NCI-H1092 (cell line): ENCODE results near the gene DNAAF5.

Experiments
- DNase-seq: peaks from one replicate; lab custom pipeline; 2025; lab: John Stamatoyannopoulos, UW

Gene DNAAF5

DNA sequence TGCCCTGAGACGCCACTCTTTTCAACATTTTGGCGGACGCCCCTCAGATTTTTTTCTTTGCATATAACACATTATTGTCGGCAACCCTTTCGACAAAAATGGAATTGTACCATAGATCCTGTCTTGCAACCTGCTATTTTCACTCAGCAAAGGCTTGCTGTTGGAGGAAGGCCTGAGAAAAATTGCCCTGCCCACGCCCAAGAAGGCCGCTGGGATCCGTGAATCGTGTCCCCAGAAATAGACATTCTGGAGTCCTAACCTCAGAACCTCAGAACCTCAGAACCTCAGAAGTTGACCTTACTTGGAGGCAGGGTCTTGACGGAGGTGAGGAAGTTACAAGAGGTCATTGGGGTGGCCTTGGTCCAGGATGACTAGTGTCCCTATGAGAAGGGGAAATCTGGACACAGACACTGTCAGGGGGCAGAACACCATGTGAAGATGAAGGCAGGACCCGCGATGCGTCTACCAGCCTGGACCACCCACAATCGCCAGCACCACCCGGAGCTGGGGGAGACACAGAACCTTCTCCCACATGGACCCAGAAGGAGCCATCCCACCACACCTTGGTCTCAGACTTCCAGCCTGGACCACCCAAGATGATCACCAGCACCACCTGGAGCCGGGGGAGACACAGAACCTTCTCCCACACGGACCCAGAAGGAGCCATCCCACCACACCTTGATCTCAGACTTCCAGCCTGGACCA is 19.1 kb upstream of the DNAAF5 start:
- DNase-seq, result no peak

DNA sequence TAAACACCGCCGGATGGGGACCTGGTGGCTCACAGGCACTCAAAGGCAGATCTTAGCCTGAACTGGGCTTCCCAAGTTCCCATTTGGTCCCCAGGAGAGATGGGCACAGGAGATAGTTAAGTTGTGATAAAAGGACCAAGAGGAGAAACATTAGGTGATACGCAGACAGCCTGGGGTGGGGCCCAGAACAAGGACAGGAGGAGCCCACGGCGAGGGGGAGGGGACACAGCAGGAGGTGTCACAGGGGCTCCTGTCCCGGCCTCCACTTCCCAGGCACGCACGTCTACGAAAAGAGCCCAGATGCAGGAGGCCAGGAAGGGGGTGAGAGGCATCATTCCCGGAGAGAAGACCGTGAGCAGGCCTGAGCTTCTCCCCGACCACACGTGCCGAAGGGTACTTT is 16.3 kb upstream of the DNAAF5 start:
- DNase-seq, result no peak

DNA sequence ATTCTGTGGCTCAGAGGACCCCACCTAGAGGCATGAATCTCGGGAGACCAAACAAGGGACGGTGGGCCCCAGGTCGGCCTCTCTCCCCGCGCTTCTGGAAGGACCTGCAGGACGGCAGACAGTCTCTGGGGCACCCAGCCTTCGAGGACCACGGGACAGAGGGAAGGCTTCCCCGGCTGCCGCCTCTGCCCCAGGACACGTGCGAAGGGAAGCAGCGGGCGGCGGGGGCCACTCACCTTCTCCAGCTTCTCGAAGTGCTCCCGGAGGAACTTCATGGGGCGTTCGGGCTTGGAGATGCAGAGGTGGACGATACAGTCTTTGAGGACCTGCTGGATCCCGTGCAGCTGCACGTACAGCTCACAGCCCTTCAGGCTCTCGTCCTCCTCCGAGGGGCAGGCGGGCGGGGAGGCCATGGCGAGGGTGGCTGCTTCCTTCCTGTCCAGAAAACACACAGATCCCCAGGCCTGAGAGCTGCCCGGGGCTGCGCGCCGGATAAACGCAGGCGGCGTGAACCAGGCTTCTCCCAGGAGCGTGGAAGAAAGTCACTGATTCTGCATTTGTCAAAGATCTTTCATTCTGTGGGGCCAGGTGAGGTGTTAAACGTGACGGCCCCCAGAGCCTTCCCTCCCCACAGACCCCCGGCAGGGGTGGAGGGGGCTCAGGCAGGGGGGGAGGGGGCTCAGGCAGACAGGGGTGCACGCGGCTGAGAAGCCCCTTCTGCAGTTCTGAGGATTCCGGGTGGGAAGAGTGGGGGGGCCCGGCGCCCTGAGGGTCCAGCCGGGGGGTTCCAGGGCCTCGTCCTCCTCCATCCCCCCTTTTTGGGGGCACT is 15.2 kb upstream of the DNAAF5 start:
- DNase-seq, result no peak

DNA sequence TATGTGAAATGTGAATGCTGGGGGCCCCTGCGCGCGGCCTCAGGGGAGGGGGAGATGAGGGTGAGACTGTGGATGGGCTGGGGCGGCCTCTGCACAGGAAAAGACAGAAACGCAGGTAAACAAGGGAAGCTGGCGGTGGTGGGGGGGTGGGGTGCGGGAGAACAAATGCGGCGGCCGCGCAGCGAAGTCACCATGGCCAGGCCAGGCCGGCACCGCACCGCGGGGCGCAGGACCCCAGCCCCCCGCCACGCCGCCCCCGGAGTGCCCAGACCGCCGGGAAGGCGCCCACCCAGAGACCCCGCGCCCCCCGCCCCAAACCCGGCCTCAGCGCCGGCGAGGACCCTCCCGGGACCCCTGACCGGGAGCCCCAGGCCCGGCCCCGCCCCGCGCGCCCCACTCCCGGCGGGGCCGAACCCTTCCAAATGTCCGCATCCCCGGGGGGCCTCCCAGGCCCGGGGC is 14.5 kb upstream of the DNAAF5 start:
- no peak for DNase-seq

DNA sequence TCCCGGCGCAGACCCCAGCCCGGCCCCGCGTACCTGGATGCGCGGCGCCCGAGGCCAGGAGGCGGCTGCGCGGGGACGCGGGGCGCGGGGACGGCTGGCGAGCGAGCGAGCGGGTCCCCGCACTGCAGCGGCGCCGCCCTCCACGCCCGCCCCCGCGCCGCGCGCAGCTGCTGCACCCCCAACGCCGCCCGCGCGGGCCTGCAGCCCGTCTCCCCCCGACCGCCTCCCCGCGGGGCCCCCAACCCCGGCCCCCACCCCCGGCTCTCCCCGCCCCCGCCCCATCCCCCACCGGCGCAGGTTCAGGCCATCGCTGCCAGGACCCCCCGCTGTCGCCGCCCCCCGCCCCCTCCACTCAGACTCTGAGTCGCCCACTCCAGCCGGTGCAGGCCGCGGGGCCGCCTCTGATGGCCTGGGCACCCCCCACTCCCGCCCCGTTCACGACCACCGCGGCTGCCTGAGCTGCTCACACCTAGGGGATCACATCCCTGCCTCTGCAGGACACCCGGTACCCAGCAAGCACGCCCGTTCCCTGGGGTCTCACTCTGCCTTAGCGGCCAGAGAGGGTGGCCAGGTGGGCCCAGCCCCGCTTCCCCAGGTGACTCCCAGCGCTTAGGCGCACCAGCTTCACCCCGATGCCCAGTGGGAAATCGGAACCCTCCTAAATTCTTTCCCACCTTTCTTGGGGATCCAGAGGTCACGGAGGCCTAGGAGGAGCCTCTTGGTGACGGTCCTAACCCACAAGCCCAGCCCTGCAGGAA is 13.9 kb upstream of the DNAAF5 start:
- peak; percentile 30 for DNase-seq

DNA sequence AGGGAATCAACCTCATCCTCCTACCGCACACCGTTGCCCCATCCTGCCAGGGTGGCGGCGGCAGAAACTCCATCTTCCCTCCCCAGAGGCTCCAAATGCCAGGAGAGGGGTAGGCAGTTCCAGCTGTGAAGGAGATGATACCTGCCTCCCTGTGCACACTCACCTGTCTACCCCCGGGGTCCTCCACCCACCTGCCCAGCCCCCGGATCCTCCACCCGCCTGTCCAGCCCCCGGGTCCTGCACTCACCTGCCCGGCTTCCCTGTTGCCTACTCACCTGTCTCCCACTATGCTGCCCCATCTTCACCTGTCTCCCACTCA is 13.4 kb upstream of the DNAAF5 start:
- no peak for DNase-seq

DNA sequence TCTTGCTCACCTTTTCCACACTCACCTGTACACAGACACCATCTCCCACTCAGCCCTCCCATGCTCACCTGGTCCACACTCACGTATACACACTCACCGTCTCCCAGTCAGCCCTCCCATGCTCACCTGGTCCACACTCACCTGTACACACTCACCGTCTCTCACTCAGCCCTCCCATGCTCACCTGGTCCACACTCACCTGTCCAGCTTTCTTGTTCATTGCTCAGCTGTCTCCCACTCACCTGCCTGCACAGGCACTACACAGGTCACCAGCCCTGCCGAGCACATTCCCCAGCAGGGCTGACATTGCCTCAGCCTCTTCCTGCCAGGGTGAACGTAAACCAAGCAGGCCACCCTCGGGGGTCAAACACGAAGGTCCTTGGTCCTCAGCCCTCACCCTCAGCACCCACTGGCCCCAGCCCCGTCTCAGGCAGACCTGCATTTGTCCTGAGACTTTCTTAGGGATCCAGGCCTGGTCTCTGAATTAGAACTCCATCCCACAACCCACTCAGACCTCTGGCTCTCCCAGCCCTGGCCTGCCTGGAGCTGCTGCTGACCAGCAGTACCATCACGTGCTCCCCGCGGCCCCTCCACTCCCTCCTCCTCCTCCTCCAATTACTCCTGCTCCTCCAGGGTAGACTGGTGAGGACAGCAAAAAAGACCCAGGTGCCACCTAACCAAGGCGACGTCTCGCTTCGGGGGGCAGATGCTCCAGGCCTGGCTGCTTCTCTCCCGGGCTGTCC is 12.8 kb upstream of the DNAAF5 start:
- no peak for DNase-seq

DNA sequence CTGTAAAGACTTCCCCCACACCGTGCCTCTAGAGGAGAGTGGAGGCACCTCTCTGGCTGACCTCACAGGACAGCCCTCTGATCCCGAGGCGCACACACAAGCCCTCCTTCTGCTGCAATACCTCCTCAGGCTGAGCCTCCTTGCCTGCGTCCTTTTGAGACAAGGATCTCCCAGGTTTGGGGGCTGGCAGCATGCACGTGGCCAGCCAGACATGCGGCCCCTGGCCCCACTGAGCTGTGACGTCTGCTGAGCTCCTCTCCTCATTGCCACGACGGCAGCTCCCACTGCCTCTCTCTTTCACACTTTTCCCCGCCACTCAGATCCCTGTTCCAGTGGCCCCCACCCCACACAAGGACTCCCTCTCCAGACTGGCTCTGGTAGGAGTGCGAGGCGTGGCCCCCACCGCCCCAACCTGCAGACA is 12.2 kb upstream of the DNAAF5 start:
- no peak for DNase-seq

DNA sequence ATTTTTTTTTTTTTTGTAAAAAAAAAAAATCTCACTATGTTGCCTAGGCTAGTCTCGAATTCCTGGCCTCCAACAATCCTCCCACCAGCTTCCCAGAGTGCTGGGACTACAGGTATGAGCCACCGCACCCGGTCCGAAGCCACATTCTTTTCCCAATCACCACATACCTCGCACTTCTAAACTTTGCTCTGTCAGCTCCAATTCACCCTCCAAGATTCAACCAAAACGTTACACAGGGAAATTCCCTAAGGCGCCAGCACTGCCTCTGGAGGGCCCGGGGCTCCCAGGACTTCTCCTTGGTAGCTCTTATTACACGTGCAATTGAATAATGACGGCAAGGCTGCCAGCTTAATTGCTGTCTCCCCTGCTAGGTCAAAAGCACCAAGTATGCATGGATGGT is 10.3 kb upstream of the DNAAF5 start:
- no peak for DNase-seq

DNA sequence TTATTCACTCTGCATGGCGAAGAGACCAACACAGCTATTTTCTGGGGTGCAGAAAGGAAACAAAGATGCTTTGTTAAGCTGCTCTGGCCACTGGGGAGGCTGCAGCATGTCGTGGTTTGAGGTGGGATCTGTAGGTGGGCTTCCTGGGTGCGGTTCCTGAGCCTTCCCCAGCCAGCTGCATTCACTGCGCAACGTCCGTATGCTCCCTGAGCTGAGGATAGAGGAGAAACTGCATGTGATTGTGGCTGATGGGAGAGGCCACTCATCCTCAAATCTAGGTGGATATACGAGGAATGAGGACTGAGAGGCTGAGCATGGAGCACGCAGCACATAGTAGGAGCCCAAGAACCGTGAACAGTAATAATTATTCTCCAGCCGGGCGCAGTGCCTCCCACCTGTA is 9.9 kb upstream of the DNAAF5 start:
- no peak for DNase-seq

DNA sequence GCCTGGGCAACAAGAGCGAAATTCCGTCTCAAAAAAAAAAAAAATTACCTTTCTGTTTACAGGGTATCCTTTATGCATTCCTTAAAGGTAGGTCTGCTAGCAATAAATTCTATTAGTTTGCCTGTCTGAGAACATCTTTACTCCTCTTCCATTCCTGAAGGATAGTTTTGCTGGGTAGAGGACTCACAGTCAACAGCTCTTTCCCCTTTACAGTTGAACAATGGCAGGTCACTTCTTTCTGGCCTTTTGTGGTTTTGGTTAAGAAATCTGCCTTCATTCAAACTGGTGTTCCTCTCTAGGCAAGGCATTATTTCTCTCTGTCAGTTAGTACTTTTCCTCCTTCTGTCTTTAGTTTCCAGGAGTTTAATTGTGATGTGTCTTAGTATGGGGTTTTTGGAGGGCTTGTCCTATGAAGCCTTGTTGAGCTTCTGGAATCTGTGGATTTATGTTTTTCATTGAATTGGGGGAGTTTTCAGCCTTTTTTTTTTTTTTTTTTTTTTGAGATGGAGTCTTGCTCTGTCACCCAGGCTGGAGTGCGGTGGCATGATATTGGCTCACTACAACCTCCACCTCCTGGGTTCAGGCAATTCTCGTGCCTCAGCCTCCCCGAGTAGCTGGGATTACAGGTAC is 4.8 kb upstream of the DNAAF5 start:
- no peak for DNase-seq

DNA sequence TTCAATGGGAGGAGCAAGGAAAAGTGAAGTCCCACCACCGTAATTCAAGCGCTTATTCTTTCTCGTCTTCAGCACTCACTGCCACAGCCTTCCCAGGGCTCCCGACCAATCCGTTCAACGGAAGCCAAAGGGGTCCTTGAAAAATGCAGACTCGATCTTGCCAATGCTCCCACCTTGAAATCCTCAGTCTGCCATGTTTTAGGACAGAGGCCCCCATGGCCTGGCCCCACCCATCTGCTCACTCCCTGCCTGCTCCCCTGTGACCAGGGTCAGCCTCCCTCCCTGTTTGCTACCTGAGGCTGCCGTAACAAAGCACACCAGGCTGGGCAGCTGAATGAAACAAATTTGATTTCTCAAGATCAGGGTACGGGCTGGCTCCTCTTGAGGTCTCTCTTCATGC is 3.0 kb upstream of the DNAAF5 start:
- DNase-seq, result no peak

DNA sequence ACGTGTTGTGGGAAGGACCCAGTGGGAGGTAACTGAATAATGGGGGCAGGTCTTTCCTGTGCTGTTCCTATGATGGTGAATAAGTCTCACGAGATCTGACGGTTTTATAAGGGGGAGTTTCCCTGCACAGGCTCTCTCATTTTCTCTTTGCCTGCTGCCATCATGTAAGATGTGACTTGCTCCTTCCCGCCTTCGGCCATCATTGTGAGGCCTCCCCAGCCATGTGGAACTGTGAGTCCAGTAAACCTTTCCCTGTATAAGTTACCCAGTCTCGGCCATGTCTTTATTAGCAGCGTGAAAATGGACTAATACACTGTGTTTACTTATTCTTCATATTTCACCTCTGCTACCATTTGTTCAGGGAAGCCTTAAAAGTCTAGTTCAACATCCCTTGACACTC is 2.2 kb upstream of the DNAAF5 start:
- DNase-seq, result no peak

DNA sequence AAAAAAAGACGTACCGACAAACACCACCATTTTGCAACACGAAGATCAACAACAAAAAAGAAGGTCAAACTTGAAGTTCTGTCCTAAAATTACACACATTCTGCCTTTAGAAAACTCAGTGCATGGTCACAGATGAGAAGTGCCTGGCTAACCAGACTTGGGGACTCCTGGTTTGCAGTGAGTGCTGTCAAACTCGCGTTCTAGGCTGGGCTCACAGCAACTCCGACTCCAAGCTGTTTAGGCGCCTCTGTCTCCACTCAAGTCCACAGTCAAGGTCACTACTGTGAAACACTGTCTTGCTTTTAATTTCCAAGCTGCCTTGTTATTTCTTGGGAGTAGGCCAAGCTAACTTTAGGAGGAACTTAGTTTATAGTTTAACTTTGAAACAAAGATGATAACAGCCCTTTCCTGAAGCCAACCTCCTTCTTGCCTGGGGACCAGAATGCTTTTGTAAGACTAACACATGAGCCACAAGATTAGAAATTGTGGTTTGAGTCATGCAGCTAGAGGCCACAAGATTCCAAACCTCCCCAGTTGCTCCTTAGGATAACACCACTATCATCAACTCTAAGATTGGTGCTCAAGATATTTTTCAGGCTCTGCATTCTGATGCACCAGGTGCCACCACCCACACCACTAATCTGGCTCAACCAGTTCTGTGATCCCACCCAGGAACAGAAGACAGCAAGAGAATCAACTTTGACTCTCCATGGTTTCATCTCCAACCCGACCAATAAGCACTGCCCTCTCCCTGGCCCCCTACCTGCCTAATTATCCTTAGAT is 1.1 kb upstream of the DNAAF5 start:
- DNase-seq, result no peak

DNA sequence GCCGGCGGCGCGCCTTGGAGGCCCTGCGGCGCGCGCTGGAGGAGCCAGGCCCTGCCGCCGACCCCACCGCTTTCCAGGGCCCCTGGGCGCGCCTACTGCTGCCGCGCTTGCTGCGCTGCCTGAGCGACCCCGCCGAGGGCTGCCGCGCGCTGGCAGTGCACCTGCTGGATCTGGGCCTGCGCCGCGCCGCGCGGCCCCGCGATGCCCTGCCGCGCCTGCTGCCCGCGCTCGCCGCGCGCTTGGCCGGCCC is 280 bp downstream of the DNAAF5 start:
- DNase-seq, result no peak

DNA sequence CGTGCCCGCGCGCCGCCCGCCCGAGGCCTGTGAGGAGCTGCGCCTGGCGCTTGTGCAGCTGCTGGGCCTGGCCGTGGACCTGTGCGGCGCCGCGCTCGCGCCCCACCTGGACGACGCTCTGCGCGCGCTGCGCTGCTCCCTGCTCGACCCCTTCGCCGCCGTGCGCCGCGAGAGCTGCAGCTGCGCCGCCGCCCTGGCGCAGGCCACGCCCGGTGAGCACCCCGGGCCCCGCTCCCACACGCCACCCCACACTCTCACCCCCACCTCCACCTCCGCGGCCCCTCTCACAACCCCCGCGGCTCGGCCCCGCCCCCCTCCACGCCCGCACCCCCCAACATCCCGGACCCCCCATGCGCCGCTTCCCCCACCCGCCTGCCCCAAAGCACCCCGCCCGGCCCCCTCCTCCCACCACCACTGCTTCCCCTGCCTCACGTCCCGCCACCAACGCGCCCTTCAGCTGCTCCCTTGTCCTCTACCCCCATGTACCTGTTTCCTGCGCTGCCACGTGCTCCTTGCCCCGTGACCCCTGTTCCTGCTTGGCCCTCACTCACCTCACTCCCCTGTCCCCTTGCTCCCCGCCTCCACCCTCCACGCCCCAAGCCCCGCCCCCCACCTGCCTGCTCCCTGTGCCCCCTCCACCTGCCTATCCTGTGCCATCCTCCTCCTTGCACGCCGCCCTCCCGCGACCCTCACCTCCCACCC is 756 bp downstream of the DNAAF5 start, which contains the start of gene PRKAR1B:
Gene PRKAR1B, minus strand, starts transcription at position 178 of the 702 bp plus-strand sequence. CDS start 15,776 bp downstream, outside the sequence.
- no peak for DNase-seq

DNA sequence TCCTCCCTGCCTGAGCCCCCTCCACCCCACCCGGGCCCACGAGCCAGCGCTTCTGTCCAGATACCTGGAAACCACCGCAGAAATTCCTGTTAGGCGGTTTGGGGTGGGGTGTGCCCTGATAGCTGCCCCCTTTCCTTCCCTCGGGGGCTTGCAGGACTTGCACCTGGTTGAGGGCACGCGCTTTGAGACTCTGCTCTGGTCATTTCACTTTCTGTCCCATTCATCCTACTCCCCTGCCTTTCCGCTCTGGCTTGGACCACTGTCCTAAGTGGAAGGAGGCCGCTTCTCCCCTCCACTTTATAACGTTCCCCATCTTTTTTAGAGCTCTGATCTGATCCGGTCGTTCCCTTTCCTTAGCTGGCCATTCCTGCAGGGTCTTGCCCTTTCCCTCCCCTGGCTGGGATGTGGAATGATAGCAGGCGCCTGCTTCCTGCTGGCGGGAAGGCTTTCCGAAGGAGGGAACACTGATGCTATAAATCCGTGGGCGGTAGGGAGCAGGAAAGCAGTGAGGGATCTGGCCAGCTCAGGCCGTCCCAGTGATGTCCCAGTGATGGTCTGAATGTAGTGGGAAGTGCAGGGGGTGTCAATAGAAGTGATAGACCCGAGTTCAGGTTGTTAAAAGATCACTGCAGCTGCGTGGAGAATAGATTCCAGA is 1.4 kb downstream of the DNAAF5 start:
- no peak for DNase-seq

DNA sequence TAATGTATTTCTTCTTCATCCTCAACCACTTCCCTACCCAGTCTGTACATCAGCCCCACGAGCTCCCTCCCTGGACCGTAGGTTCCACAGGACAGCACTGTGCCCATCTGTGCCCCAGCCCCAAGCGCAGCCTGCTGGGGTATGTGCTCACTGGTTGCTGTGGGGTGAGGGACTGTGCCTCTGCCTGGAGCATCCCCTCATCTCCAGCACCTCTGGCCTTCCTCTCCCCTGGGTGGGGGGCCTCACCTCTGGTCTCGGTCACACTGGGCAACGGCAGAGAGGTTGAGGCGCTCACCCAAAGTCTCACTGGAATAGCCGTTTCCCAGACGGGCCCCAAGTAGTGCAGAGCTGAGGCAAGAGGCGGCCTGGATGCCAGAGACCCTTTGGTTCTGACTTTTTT is 2.1 kb downstream of the DNAAF5 start:
- no peak for DNase-seq

DNA sequence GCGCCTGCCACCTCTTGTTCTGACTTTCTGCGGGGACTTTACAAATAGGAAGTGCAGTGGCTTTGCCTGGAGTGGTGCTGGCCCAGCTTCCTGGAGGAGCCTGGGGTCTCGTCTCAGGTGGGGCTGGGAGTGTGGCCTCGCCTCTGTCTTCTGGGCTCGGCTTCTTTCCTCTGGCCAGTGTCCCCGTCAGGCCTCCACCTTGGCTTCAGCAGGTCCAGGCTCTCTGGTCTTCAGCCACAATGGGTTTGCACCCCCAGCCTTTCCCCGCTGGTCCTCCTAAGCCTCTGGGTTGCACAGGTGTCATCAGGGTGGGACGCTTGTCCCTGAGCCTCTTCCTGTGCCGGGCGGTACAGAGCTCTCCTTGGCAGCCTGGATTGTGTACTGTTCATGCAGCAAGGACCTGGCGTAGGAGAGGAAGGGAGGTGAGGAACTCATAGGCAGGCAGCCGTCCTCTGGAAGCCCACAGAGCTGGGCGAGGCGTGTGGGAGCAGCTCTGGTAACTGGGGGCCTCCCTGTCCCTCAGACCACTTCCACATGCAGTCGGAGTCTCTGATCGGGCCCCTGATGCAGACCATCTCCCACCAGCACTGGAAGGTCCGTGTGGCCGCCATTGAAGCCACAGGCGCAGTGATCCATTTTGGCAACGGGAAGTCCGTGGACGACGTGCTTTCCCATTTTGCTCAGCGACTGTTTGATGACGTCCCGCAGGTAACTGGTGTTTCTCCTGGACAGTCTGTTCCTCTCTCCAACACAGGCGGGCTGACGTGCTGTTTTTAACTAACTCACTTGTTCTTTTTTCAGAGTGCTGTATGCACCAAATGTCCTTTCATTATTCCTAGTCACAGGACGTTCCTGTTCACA is 2.9 kb downstream of the DNAAF5 start:
- DNase-seq, result no peak
